Peyer's patch (tissue), 4 donors: ENCODE data around the gene RSPH4A.

Experiments used
- CTCF ChIP-seq, 6 experiments: fragments of 450-650 bp in 4 of 6; fragments of 200-600 bp in 2 of 6; sonication (generic) in 1 of 6; IDR thresholded peaks; one replicate each; pipeline ENCODE4 v1.5.1; 2017 to 2019; ENCODE audit warnings: antibody characterized with exemption in 6 of 6, mild to moderate bottlenecking in 3 of 6, moderate library complexity in 1 of 6
- POLR2A ChIP-seq, 2 donors: fragments of 450-650 bp; IDR thresholded peaks; one replicate each; pipeline ENCODE4 v1.5.1; 2017; ENCODE audit warnings: antibody characterized with exemption in 2 of 2, mild to moderate bottlenecking in 2 of 2, moderate library complexity in 2 of 2

GRCh38 chr6:116572162-116572561 lies 44.1 kb upstream of the RSPH4A start:
- TF ChIP-seq CTCF (IDR thresholded peaks at IDR 0.05) (no peak), POLR2A (IDR thresholded peaks at IDR 0.05) (no peak)
